Daoy (cell line): ENCODE results near the gene VPS11. TPM values are rescaled to one million over a fixed set of nuclear protein-coding genes. Genes with fewer than 3 reads are reported as not detected.
"Not testable (repeated sequence)": the region's sequence is repeated elsewhere in the genome, so short reads cannot be mapped to it uniquely, and the experiment has no call there.

Experiments
- DNase-seq: peaks from one replicate; pipeline ENCODE4 v3.0.0-alpha.2; 2015; ENCODE audit warnings: low read depth
- total RNA-seq: library from RNA; depleted of rRNA; stranded (reverse); fragments of >200 nt; shearing (Covaris generic); gene quantifications from 2 replicates; pipeline ENCODE4 v1.2.3, GENCODE V29; 2014

VPS11 gene
- total RNA-seq, 1 experiment from 2014 or later: 10.3 TPM

- no peak for DNase-seq
These were observed 28.7 kb upstream of the VPS11 start for GRCh38 chr11:119038884-119039283.

- not testable (repeated sequence) for DNase-seq
These were observed 28.1 kb upstream of the VPS11 start for GRCh38 chr11:119039471-119039870.

GRCh38 chr11:119041821-119042514, 25.6 kb upstream of the VPS11 start:
- DNase-seq: peak; percentile 23

- no peak for DNase-seq
These were observed 24.7 kb upstream of the VPS11 start for GRCh38 chr11:119042927-119043326.

GRCh38 chr11:119044708-119045107, 22.9 kb upstream of the VPS11 start:
- no peak for DNase-seq

GRCh38 chr11:119046489-119046888, 21.1 kb upstream of the VPS11 start:
- DNase-seq: no peak

GRCh38 chr11:119047205-119047604, 20.4 kb upstream of the VPS11 start:
- no peak for DNase-seq

GRCh38 chr11:119048644-119049043, 19.0 kb upstream of the VPS11 start:
- DNase-seq: no peak

GRCh38 chr11:119049081-119049480, 18.5 kb upstream of the VPS11 start:
- no peak for DNase-seq

- no peak for DNase-seq
These were observed 16.0 kb upstream of the VPS11 start for GRCh38 chr11:119051440-119052162.

GRCh38 chr11:119052163-119052814, 15.3 kb upstream of the VPS11 start:
- DNase-seq: no peak

- no peak for DNase-seq
These were observed 13.2 kb upstream of the VPS11 start for GRCh38 chr11:119054418-119054817.

GRCh38 chr11:119055901-119056300, 11.7 kb upstream of the VPS11 start:
- DNase-seq: peak; percentile 17

GRCh38 chr11:119056421-119056999, 11.1 kb upstream of the VPS11 start:
- peak; percentile 16 for DNase-seq

- DNase-seq: peak; percentile 98
These were observed 10.4 kb upstream of the VPS11 start, which contains the start of gene HYOU1 for GRCh38 chr11:119057000-119057769. Gene HYOU1, minus strand, starts transcription at chr11:119057205. Its CDS starts 1,045 bp downstream, at chr11:119056160.

- DNase-seq: not testable (repeated sequence)
These were observed 8.5 kb upstream of the VPS11 start for GRCh38 chr11:119059128-119059527.

GRCh38 chr11:119061256-119061655, 6.4 kb upstream of the VPS11 start:
- no peak for DNase-seq

- peak; percentile 54 for DNase-seq
These were observed 4.8 kb upstream of the VPS11 start for GRCh38 chr11:119062779-119063178.

- peak; percentile 29 for DNase-seq
These were observed 2.2 kb upstream of the VPS11 start for GRCh38 chr11:119065369-119065768.

GRCh38 chr11:119077839-119078238, 10.2 kb downstream of the VPS11 start:
- no peak for DNase-seq

- DNase-seq: no peak
These were observed 11.2 kb downstream of the VPS11 start for GRCh38 chr11:119078675-119079420.
